Gastroesophageal sphincter (tissue), 3 donors: ENCODE results near the gene SRSF10.

Experiments used
- CTCF ChIP-seq, 4 experiments: fragments of 200-600 bp in 2 of 4; fragments of 450-650 bp in 2 of 4; sonication (generic) in 1 of 4; IDR thresholded peaks; one replicate each; pipeline ENCODE4 v1.5.1; 2017 to 2019; ENCODE audit warnings: antibody characterized with exemption in 4 of 4, mild to moderate bottlenecking in 2 of 4, moderate library complexity in 2 of 4
- EP300 ChIP-seq: sonication (generic); formaldehyde crosslinking; IDR thresholded peaks from one replicate; pipeline ENCODE4 v1.6.1; 2017; ENCODE audit warnings: antibody characterized with exemption, mild to moderate bottlenecking
- POLR2A ChIP-seq, 2 donors: fragments of 450-650 bp; IDR thresholded peaks; one replicate each; pipeline ENCODE4 v1.6.1; 2017; ENCODE audit warnings: antibody characterized with exemption in 2 of 2, mild to moderate bottlenecking in 2 of 2, moderate library complexity in 1 of 2
- POLR2AphosphoS5 ChIP-seq: sonication (generic); formaldehyde crosslinking; IDR thresholded peaks from one replicate; pipeline ENCODE4 v1.6.1; 2017; ENCODE audit warnings: antibody characterized with exemption

DNA sequence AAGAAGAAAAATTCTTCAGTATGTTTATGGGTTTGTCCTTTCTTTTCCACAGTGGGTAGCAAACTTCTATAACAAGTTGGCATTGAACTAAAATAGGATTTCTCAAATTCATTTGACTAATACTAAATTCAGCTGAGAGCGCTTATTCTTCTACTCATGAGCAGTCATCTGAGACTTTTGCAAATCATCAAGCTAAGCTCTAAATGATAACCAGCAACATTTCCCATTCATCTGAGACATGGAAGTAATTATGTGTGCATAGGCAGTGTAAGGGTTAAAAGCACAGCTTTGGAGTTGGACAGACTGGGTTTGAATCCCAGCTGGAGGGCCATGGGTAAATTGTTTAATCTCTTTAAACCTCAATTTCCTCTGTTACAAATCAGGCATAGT, 48.6 kb downstream of the SRSF10 start:
- TF ChIP-seq CTCF (IDR thresholded peaks at IDR 0.05) (no peak), EP300 (no peak), POLR2AphosphoS5 (no peak), POLR2A (IDR thresholded peaks at IDR 0.05) (no peak)
